ENCODE results near the gene CAMK1D. TPM values are rescaled to one million over a fixed set of nuclear protein-coding genes. Genes with fewer than 3 reads are reported as not detected.
A peak's percentile ranks its signal among the peaks of the same experiment; 100 is the strongest.

Gene CAMK1D
- total and polyA plus RNA-seq, 3 donors from 2014 or later = 10.0 to 14.5 (median 14.0) TPM

GRCh38 chr10:12777840-12778585 lies 428.7 kb downstream of the CAMK1D start:
- Histone ChIP-seq H3K4me3 (no peak overlapping the region), H3K27me3 (no peaks in the 10 kb centered on the region), H3K9me3 (no peaks in the 10 kb centered on the region), H3K27ac (no peak overlapping the region), H3K36me3 (ENCODE audit: low read depth, missing control alignments) (no peaks in the 10 kb centered on the region), H3K4me1 (peaks cover 7% of the 10 kb centered on the region)
- WGBS, 2 donors = 76 to 83% methylated on average over 8 of the region's 8 CpGs
- no peak for DNase-seq
- intact Hi-C loops (cut with DNase I; ENCODE audit: low total_unique reads) = no loop called here
- no peak for TF ChIP-seq CTCF (IDR thresholded peaks at IDR 0.05)
- TF ChIP-seq POLR2A (IDR thresholded peaks at IDR 0.05) = no peak

GRCh38 chr10:12780634-12781601 lies 431.6 kb downstream of the CAMK1D start:
- DNase-seq = no peak
- intact Hi-C loops (cut with DNase I; ENCODE audit: low total_unique reads) = no loop called here
- Histone ChIP-seq H3K9me3 (no peaks in the 10 kb centered on the region), H3K36me3 (ENCODE audit: low read depth, missing control alignments) (no peaks in the 10 kb centered on the region), H3K27ac (no peak overlapping the region), H3K4me1 (peaks cover 7% of the 10 kb centered on the region), H3K4me3 (no peak overlapping the region), H3K27me3 (no peaks in the 10 kb centered on the region)
- TF ChIP-seq CTCF (IDR thresholded peaks at IDR 0.05) (no peak), POLR2A (IDR thresholded peaks at IDR 0.05) (no peak)
- WGBS, 2 donors = 74 to 87% methylated on average over 22 of the region's 22 CpGs

GRCh38 chr10:12781976-12782375 lies 432.6 kb downstream of the CAMK1D start:
- H3K27ac ChIP-seq = no peak overlapping the region
- H3K4me3 ChIP-seq = no peak overlapping the region
- H3K4me1 ChIP-seq = peaks cover 7% of the 10 kb centered on the region
- no peak for DNase-seq
- TF ChIP-seq POLR2A (IDR thresholded peaks at IDR 0.05) = no peak
- no peak for TF ChIP-seq CTCF (IDR thresholded peaks at IDR 0.05)
- H3K9me3 ChIP-seq = no peaks in the 10 kb centered on the region
- intact Hi-C loops (cut with DNase I; ENCODE audit: low total_unique reads) = no loop called here
- no peaks in the 10 kb centered on the region for H3K27me3 ChIP-seq
- WGBS, 2 donors = 46 to 70% methylated on average over 1 of the region's 1 CpG
- H3K36me3 ChIP-seq (ENCODE audit: low read depth, missing control alignments) = no peaks in the 10 kb centered on the region

GRCh38 chr10:12782537-12782936 lies 433.2 kb downstream of the CAMK1D start:
- peaks cover 7% of the 10 kb centered on the region for H3K4me1 ChIP-seq
- DNase-seq = peak; percentile 53
- intact Hi-C loops (cut with DNase I; ENCODE audit: low total_unique reads) = no loop called here
- 49 to 54% methylated on average over 8 of the region's 8 CpGs for WGBS, 2 donors
- H3K4me3 ChIP-seq = no peak overlapping the region
- H3K27me3 ChIP-seq = no peaks in the 10 kb centered on the region
- H3K27ac ChIP-seq = no peak overlapping the region
- H3K9me3 ChIP-seq = no peaks in the 10 kb centered on the region
- H3K36me3 ChIP-seq (ENCODE audit: low read depth, missing control alignments) = no peaks in the 10 kb centered on the region
- TF ChIP-seq POLR2A (IDR thresholded peaks at IDR 0.05) (no peak), CTCF (IDR thresholded peaks at IDR 0.05) (peak; percentile 52 to 74 (median 59))

Data from testis (tissue), 3 donors.